Hepatic stellate cell (primary cell): Measurements from ENCODE around the gene SNTB2.

Experiments
- DNase-seq: peaks from one replicate; pipeline ENCODE4 v3.0.0; 2011; ENCODE audit warnings: low spot score

Gene SNTB2

GRCh38 chr16:69180011-69180338 lies 7.0 kb upstream of the SNTB2 start:
- DNase-seq, result no peak

DNA sequence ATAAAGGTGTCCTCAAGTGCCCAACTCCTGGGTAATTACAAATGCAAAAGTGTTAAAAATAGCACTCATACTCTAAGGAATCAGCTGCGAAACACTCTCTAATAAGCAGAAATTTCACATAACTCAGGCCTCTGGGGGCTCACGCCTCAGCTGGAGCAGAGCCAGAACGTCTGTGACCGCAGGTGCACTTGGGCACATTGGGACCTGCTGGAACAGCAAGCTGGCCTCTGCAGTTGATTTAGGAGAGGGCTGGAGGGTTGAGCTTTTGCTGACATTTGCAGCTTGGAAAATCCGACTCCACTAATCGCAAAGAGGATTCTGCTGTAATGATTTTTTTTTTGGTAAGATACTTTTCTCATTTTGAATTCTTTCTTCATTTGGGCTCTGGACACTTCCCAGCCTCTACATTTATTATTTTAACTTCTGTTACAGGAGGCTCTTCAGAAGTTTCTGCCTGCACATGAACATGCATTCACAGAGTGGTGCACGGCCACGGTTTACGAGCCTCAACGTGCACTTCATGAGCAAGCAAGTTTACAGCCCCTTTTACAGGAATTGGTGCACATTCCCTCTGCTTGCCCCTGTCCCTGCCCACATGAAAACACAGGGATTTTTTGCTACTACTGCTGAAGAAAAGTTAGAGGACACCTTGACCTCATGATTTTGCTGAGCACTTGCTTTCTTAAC lies 4.1 kb upstream of the SNTB2 start:
- DNase-seq, result no peak

DNA sequence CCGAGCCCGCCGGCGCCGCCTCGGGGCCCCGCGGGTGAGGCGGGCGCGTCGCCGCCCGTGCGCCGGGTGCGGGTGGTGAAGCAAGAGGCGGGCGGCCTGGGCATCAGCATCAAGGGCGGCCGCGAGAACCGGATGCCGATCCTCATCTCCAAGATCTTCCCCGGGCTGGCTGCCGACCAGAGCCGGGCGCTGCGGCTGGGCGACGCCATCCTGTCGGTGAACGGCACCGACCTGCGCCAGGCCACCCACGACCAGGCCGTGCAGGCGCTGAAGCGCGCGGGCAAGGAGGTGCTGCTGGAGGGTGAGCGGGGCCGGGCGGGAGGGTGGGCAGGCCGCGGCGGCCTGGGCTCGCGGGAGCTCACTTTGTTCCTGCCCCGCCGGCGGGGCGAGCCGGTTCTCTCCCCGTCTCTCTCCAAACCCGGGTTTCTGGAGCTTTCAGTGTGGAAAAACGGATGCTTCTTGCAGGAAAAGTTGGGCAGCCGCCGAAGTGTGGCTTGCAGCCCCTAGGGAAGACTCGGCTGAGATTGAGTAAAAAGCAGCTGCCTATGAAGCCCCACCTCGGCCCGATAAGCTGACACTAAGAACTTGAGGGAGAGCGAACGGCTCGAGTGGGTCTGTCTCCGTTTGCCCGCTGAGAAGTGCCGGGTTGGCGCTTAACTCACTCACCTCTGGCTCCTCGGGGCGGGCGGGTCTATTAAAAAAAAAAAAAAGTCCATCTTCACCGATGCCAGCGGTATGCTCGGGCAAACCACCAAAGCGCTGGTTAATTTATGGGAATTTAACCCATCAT lies 677 bp downstream of the SNTB2 start:
- DNase-seq, result no peak

DNA sequence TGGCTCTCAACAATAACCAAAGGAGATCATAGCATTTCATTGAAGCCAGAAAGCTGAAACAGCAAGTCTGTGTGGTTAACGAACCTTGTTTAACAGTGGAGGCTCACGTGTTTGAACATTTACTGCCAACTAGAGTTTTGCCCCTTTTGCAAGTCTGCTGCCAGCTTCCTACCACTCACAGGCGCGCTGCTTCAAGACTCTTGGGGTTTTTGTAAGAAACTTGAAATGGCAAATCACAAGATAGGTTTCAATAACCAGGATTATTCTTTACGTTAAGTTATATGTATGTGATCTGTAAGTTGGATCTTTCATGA lies 1.2 kb downstream of the SNTB2 start:
- DNase-seq, result no peak

DNA sequence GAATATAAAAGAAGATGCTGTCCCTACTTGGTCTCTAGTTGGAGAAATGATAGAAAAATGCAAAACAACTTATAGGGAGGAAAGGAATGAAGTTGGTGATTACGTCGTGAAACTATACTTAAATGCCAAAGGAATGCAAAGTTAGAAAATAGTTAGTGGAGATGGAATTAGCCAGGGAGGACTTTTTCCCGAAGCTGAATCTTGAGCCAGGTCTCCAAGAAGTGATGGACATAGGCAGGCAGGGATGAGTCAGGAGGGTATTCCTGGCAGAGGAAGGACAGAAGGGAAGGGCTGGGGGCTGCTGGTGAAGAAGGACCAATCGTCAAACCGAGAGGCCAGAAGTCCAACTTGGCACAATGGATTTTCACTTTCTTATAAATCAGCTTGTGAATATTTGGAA lies 1.8 kb downstream of the SNTB2 start:
- no peak for DNase-seq

DNA sequence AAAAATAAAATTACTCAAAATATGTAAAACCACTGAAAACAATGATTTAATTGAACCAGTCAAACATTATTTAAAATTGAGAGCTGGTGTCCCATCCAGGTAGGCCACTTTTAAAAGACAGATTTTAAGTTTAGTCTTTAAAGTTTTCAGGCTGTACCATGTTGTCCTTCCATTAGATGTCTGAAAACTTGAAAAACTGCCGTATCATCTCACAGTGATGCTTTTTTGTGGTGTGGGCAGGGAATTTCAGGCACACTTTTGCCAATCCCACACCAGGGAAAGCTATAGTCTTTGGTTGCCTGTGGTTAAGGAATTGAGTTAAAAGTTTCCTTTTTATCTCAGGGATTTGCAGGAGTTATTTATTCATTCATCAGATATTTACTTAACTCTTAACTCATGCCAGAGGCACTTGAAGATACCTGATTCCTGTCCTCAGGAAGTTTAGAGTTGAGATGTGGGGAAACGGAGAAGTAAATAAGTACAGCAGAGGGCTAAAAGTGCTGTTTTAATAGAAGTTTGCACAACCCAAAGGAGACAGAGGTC lies 3.2 kb downstream of the SNTB2 start:
- DNase-seq, result no peak

DNA sequence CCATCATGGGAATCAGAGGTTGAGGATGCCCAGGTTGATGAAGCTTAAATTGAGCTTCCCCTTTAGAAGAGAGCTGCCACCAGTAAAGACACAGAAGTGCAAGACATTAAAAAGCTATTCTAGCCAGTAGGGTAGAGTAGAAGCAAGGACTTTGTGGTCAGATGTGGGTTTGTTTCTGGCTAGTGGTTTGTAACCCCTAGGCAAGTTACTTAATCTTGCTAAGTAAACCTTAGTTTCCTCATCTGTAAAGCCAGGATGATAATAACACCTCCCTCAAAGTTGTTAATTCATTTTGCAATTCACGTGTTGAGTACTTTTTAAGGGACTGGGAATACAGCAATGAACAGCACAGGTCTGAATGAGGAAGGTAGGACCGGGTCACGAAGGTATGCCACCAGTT lies 3.6 kb downstream of the SNTB2 start:
- no peak for DNase-seq

- no peak for DNase-seq
Measured at GRCh38 chr16:69191136-69191535, 4.2 kb downstream of the SNTB2 start.

DNA sequence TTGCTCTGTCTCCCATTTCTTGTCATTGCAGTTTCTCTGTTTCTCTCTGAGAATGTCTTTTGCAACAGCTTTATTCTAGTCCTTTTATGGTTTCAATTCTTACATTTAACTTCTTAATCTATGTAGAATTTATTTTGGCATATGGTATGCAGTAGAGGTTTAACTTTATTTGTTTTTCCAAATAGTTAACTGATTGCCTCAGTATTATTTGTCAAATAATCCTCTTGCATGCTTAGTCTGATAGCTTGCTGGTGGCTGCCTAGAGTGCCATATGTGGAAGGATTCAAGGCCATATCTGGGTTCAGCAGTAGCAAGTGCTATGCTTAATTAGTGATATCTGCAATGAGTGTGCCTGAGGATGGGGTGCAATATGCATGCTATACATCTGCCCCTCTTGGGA lies 6.9 kb downstream of the SNTB2 start:
- peak; percentile 37 for DNase-seq

DNA sequence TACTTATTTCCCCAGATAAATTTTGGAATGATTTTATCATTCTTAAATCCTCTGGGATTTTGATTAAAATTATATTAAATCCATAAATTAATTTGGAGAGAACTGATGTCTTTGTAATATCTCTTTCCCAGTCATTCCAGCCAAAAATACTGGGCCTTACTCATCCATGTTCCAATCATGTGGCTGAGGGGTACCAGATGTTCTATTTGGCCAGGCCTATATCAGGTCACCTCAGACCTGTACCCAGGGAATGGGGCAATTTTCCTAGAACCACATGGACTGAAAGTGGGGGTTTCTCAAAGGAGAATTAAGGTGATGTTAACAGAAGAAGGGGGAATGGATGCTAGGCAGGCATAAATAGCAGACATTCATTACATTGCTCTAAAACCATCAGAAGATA lies 7.5 kb downstream of the SNTB2 start:
- no peak for DNase-seq

DNA sequence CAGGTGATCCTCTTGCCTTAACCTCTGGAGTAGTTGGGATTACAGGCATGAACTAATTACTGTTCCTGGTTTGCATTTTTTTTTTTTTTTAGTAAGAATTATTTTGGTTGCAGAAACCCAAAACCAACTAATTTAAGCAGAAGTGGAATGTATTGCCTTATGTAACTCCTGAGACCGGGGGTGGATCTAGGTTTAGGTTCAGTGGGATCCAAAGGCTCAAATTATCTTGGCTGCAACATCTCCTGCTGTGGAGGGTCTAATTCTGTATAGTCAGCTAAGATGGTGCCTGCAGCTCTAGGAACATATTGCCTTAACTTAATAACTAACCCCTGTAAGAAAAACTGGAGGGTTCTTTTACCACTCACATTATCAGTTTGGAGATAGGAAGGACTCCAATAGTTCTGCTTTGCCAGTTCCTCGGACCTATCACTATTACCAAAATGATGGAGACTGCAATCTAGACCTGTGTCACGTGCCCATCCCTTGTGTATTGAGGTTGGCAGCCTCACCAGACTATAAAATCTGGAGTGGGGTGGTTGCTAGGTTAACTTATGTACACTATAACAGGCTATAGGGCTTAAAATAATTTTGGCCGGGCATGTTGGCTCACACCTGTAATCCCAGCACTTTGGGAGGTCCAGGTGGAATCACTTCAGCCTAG lies 8.5 kb downstream of the SNTB2 start:
- DNase-seq, result no peak

DNA sequence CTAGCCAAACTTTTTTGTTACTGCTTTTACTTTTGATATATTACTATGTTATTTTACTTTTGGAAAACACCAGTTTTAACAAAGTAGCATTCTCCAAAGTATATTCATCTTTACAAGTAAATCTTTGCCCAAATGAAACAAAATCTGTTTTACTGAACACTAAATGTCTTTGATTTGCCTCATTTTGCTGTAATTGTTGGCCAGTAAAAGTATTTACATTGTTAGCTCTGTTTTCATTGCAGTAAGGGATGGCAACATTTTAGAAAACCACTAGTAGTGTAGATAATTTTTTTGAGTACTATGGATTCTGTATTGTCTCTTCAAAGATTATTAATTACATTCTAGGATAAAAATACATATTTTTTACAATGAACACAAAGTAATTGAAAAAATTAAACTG lies 10.6 kb downstream of the SNTB2 start:
- DNase-seq, result no peak

- DNase-seq, result no peak
Measured at GRCh38 chr16:69199382-69199781, 12.4 kb downstream of the SNTB2 start.

GRCh38 chr16:69201291-69201690 lies 14.3 kb downstream of the SNTB2 start:
- DNase-seq, result no peak

GRCh38 chr16:69201787-69202186 lies 14.8 kb downstream of the SNTB2 start:
- DNase-seq, result no peak

DNA sequence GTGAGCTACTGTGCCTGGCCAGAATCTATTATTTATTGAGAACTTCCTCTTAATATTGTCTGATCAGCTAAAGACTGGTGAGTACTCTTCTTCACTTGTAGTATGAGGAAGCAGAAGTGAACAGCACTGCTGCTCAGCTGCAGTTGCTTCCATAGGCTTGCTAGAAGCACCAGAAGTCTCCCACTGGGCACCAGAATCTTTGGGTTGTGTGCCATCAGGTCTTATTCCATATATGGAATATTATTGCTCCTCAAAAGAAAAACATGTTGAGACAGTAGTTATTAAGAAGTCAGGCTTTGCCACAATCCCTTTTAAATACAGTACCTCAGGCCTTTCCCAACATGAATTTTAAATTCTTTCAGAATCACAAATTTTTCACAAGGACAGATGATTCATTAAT lies 17.2 kb downstream of the SNTB2 start:
- no peak for DNase-seq

GRCh38 chr16:69209735-69210134 lies 22.8 kb downstream of the SNTB2 start:
- no peak for DNase-seq

DNA sequence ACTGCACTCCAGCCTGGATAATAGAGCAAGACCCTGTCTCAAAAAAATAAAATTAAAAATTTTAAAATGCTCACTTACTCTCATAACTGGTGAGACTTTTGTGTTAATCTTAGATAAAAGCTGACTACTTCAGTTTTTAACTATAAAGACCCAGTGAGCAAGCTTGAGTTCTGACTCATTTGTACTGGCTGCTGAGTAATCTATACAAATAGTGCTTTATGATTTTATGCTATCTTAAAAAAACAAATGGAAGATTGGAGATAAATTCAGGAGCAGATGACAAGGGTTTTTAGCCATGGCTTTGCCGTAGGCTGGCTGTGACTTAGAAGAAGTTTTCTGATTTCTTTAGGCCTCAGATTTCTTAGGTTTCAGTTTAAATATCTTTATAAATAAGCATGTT lies 30.5 kb downstream of the SNTB2 start:
- DNase-seq, result peak; percentile 54

DNA sequence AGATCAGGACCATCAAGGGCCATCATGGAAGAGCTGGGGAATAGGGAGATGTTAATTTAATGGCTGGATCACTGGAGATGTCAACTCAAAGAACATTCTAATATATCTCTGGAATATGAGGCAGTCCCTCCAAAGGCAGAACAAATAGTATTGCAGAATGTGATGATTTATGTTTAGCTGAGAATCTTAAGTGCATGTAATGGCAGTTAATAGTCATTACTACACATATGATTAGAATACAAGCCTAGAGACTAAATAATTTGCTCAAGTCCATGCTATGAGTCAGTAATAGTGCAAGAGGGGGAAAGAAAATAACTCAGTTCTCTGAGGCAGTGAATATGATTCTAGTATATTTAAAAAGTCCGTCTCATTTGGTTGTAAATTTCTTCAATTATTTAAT lies 32.3 kb downstream of the SNTB2 start:
- DNase-seq, result no peak

- DNase-seq, result no peak
Measured at GRCh38 chr16:69223882-69224281, 36.9 kb downstream of the SNTB2 start.

DNA sequence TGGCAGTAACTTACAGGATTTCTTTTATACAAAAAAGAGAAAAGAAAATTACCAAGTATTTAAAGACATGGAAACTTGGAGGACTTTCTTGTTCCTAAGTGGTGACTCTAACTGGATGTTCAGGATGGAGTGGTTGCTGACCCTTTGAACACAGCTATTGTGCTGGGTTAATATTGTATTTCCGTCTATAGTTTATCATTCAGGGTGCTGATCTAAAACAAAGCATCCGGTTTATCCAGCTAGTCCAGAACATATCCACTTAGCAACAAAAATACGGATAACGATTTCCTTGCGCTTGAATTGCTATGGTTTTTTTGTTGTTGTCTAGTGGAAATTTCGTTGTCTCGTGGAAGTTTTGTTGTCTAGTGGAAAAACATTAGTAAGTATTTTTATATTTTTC lies 38.2 kb downstream of the SNTB2 start:
- DNase-seq, result no peak

- no peak for DNase-seq
Measured at GRCh38 chr16:69233124-69233523, 46.2 kb downstream of the SNTB2 start.

DNA sequence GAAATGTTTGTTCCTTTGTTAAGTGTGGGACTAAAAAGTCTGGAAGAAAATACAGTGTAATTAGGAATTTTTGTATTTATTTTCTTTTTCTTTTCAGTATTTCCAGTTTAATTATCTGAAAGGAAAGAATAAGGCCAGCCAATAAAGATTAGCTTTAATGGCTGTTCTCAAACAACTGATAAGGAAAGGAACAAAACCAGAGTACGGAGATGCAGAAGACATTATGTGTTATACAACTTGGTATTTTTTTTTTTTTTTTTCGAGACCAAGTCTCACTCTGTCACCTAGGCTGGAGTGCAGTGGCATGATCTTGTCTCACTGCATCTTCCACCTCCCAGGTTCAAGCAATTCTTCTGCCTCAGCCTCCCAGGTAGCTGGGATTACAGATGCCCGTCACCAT lies 47.5 kb downstream of the SNTB2 start:
- DNase-seq, result no peak
